GM13976 (cell line): ENCODE measurements around the gene SEMA7A.

Experiments
- DNase-seq: peaks from one replicate; pipeline ENCODE4 v3.0.0; 2012; ENCODE audit warnings: low spot score
- CTCF ChIP-seq: IDR thresholded peaks from 2 replicates; pipeline ENCODE4 v1.5.1; 2012; ENCODE audit warnings: borderline replicate concordance, mild to moderate bottlenecking; ENCODE audit not compliant: insufficient read depth; ENCODE audit errors: extremely low read depth, missing control alignments, control extremely low read depth
- in situ Hi-C: fragments of 300-500 bp; cut with MboI; formaldehyde crosslinking; loops from one replicate; pipeline ENCODE4 v1.12.0; 2022; ENCODE audit warnings: low sequenced_read_pairs, mixed read lengths, inconsistent platforms; ENCODE audit not compliant: unreplicated experiment

Gene SEMA7A

GRCh38 chr15:74423431-74424257 is 10.1 kb downstream of the SEMA7A start:
- peak; percentile 58 for DNase-seq
- in situ Hi-C loops: no loop called here

GRCh38 chr15:74422652-74423430 is 10.9 kb downstream of the SEMA7A start:
- no peak for DNase-seq
- in situ Hi-C loops: no loop called here
- TF ChIP-seq CTCF: no peak

More at GRCh38 chr15:74423431-74424257, 10.1 kb downstream of the SEMA7A start:
- TF ChIP-seq CTCF: no peak

- no peak for DNase-seq
- in situ Hi-C loops: no loop called here
- no peak for TF ChIP-seq CTCF
These were observed 11.5 kb downstream of the SEMA7A start for GRCh38 chr15:74422265-74422651.

GRCh38 chr15:74421302-74422245 is 12.2 kb downstream of the SEMA7A start:
- TF ChIP-seq CTCF: no peak
- DNase-seq: no peak
- in situ Hi-C loops: no loop called here

GRCh38 chr15:74420193-74420905 is 13.4 kb downstream of the SEMA7A start:
- in situ Hi-C loops: no loop called here
- no peak for DNase-seq
- no peak for TF ChIP-seq CTCF
